Gastroesophageal sphincter (tissue), 4 donors: ENCODE results near the gene GNB1. TPM values are rescaled to one million over a fixed set of nuclear protein-coding genes. Genes with fewer than 3 reads are reported as not detected.

ENCODE experiments used
- ATAC-seq: fragments of 150-250 bp; one replicate; pipeline ENCODE4 v1.9.1; 2016; ENCODE audit warnings: mild to moderate bottlenecking, moderate library complexity
- H3K27ac ChIP-seq, 4 donors: fragments of 200-600 bp; sonication (generic) in 3 of 4; 1 replicate in 3 of 4; 2 replicates in 1 of 4; pipeline ENCODE4 v1.5.1; 2016 to 2019
- H3K27me3 ChIP-seq: fragments of 200-600 bp; sonication (generic); one replicate; pipeline ENCODE4 v1.5.1; 2019
- H3K36me3 ChIP-seq, 2 donors: fragments of 200-600 bp; sonication (generic); one replicate each; pipeline ENCODE4 v1.5.1; 2019; ENCODE audit warnings: control low read depth in 1 of 2
- H3K4me1 ChIP-seq, 3 donors: fragments of 200-600 bp; sonication (generic); 1 replicate in 2 of 3; 2 replicates in 1 of 3; pipeline ENCODE4 v1.5.1; 2016 to 2019; ENCODE audit warnings: control low read depth in 2 of 3
- H3K4me3 ChIP-seq, 2 donors: fragments of 200-600 bp; sonication (generic); one replicate each; pipeline ENCODE4 v1.5.1; 2019; ENCODE audit warnings: mild to moderate bottlenecking in 1 of 2, moderate library complexity in 1 of 2
- H3K9me3 ChIP-seq, 3 donors: fragments of 200-600 bp; sonication (generic); one replicate each; pipeline ENCODE4 v1.5.1; 2017 to 2019; ENCODE audit warnings: control low read depth in 2 of 3
- CTCF ChIP-seq, 4 experiments: fragments of 200-600 bp in 2 of 4; fragments of 450-650 bp in 2 of 4; sonication (generic) in 1 of 4; IDR thresholded peaks; one replicate each; pipeline ENCODE4 v1.5.1; 2017 to 2019; ENCODE audit warnings: antibody characterized with exemption in 4 of 4, mild to moderate bottlenecking in 2 of 4, moderate library complexity in 2 of 4
- EP300 ChIP-seq: sonication (generic); formaldehyde crosslinking; IDR thresholded peaks from one replicate; pipeline ENCODE4 v1.6.1; 2017; ENCODE audit warnings: antibody characterized with exemption, mild to moderate bottlenecking
- POLR2A ChIP-seq, 2 donors: fragments of 450-650 bp; IDR thresholded peaks; one replicate each; pipeline ENCODE4 v1.6.1; 2017; ENCODE audit warnings: antibody characterized with exemption in 2 of 2, mild to moderate bottlenecking in 2 of 2, moderate library complexity in 1 of 2
- POLR2AphosphoS5 ChIP-seq: sonication (generic); formaldehyde crosslinking; IDR thresholded peaks from one replicate; pipeline ENCODE4 v1.6.1; 2017; ENCODE audit warnings: antibody characterized with exemption
- WGBS, 2 donors: methylation state at CpG; one replicate each; pipeline ENCODE4 v1.1.5; 2018; ENCODE audit warnings: low coverage in 1 of 2; 5-methylcytosine and 5-hydroxymethylcytosine counted together
- total RNA-seq, 4 donors: library from RNA; depleted of rRNA; stranded (reverse); fragments of >200 nt; gene quantifications; one replicate each; pipeline ENCODE4 v1.1.0, GENCODE V29; 2016

GNB1 gene
- total RNA-seq, 4 donors from 2014 or later, result 129 to 175 (median 136) TPM

- WGBS, 2 donors, result 45 to 66% methylated on average over 14 of the region's 14 CpGs
- Histone ChIP-seq H3K4me3 (no peak overlapping the region), H3K27me3 (no peaks in the 10 kb centered on the region), H3K27ac (peak overlapping the region in 1 of 4 donors; percentile 35), H3K4me1 (peaks cover 0 to 27% (median 13%) of the 10 kb centered on the region in 3 donors), H3K36me3 (peaks cover 0 to 36% of the 10 kb centered on the region in 2 donors), H3K9me3 (no peaks in the 10 kb centered on the region)
- no peak for ATAC-seq
- no peak for TF ChIP-seq CTCF (IDR thresholded peaks at IDR 0.05)
- no peak for TF ChIP-seq EP300
- TF ChIP-seq POLR2A (IDR thresholded peaks at IDR 0.05), result no peak
- TF ChIP-seq POLR2AphosphoS5, result no peak
Observed at GRCh38 chr1:1827089-1827848, 63.6 kb downstream of the GNB1 start.

- Histone ChIP-seq H3K27ac (peak overlapping the region in 1 of 4 donors; percentile 36), H3K4me3 (no peak overlapping the region), H3K9me3 (no peaks in the 10 kb centered on the region), H3K4me1 (peaks cover 0 to 22% (median 13%) of the 10 kb centered on the region in 3 donors), H3K36me3 (peaks cover 0 to 43% of the 10 kb centered on the region in 2 donors), H3K27me3 (no peaks in the 10 kb centered on the region)
- WGBS, 2 donors, result 72 to 85% methylated on average over 5 to 6 of the region's 9 CpGs
- TF ChIP-seq EP300 (no peak), CTCF (IDR thresholded peaks at IDR 0.05) (no peak), POLR2AphosphoS5 (no peak), POLR2A (IDR thresholded peaks at IDR 0.05) (no peak)
- no peak for ATAC-seq
Observed at GRCh38 chr1:1826356-1827088, 64.4 kb downstream of the GNB1 start.

- no peak overlapping the region for H3K4me3 ChIP-seq
- H3K36me3 ChIP-seq, result peaks cover 0 to 53% of the 10 kb centered on the region in 2 donors
- ATAC-seq, result no peak
- peaks cover 0 to 22% (median 13%) of the 10 kb centered on the region in 3 donors for H3K4me1 ChIP-seq
- 91 to 100% methylated on average over 2 to 5 of the region's 5 CpGs for WGBS, 2 donors
- H3K27ac ChIP-seq, result no peak overlapping the region
- TF ChIP-seq POLR2A (IDR thresholded peaks at IDR 0.05) (no peak), POLR2AphosphoS5 (no peak), CTCF (IDR thresholded peaks at IDR 0.05) (no peak), EP300 (no peak)
- H3K9me3 ChIP-seq, result no peaks in the 10 kb centered on the region
- no peaks in the 10 kb centered on the region for H3K27me3 ChIP-seq
Observed at GRCh38 chr1:1825217-1825616, 65.7 kb downstream of the GNB1 start.

DNA sequence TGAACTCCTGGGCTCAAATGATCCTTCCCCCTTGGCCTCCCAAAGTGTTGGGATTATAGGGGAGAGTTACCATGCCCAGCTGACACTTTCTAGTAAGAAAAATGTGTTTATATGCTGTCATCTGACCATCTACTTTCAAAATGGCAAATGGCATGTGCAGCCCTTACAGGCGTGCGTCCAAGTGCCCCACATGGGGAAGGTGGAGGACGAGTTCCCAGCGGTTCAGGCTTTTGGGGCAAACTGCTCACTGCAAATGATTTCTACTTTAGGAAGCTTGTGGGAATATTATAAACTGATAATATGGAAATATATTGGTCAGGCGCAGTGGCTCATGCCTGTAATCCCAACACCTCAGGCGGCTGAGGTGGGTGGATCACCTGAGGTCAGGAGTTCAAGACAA, 71.1 kb downstream of the GNB1 start:
- Histone ChIP-seq H3K4me3 (no peak overlapping the region), H3K9me3 (no peaks in the 10 kb centered on the region), H3K36me3 (peaks cover 0 to 74% of the 10 kb centered on the region in 2 donors), H3K27me3 (no peaks in the 10 kb centered on the region), H3K27ac (no peak overlapping the region), H3K4me1 (no peaks in the 10 kb centered on the region)
- no peak for ATAC-seq
- TF ChIP-seq CTCF (IDR thresholded peaks at IDR 0.05) (no peak), POLR2AphosphoS5 (no peak), EP300 (no peak), POLR2A (IDR thresholded peaks at IDR 0.05) (no peak)
- WGBS, 2 donors, result 95 to 100% methylated on average over 2 to 6 of the region's 6 CpGs
